GM23248 (cell line): ENCODE data around the gene SLC12A7.

ENCODE experiments used
- EZH2 ChIP-seq: fragments of 200-600 bp; sonication (generic); IDR thresholded peaks from 2 replicates; pipeline ENCODE4 v1.6.1; 2018; ENCODE audit warnings: antibody characterized with exemption, mild to moderate bottlenecking; ENCODE audit not compliant: insufficient read depth, poor library complexity, severe bottlenecking
- EZH2phosphoT487 ChIP-seq: fragments of 200-600 bp; sonication (generic); IDR thresholded peaks from 2 replicates; pipeline ENCODE4 v1.6.1; 2018; ENCODE audit warnings: antibody characterized with exemption, moderate library complexity, mild to moderate bottlenecking, low read depth; ENCODE audit not compliant: insufficient read depth

- TF ChIP-seq EZH2: no peak
- no peak for TF ChIP-seq EZH2phosphoT487
Measured at GRCh38 chr5:1125030-1125357, 13.1 kb upstream of the SLC12A7 start.
